ENCODE measurements around the gene RHPN2.
"Not testable (repeated sequence)": the region's sequence is repeated elsewhere in the genome, so short reads cannot be mapped to it uniquely, and the experiment has no call there.

DNA sequence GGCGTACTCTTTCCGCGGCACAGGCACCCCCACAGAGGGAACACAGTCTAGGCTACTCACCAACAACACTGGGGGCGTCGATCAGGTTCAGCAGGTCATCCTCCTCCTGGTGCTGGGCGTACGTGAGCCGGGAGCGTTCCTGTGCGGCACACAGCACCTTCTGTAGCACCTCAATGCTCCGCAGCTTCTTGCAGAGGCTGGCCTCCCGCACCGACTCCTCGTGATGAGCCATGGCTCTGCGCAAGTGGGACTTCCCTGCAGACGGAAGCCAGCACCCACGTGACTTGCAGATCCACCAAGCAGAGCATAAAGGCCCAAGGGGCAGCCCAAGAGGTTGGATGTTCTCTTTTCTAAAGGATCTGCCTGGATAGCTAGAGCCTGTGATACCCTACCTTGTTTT, 68.7 kb downstream of the RHPN2 start:
- TF ChIP-seq, protein P1, sequence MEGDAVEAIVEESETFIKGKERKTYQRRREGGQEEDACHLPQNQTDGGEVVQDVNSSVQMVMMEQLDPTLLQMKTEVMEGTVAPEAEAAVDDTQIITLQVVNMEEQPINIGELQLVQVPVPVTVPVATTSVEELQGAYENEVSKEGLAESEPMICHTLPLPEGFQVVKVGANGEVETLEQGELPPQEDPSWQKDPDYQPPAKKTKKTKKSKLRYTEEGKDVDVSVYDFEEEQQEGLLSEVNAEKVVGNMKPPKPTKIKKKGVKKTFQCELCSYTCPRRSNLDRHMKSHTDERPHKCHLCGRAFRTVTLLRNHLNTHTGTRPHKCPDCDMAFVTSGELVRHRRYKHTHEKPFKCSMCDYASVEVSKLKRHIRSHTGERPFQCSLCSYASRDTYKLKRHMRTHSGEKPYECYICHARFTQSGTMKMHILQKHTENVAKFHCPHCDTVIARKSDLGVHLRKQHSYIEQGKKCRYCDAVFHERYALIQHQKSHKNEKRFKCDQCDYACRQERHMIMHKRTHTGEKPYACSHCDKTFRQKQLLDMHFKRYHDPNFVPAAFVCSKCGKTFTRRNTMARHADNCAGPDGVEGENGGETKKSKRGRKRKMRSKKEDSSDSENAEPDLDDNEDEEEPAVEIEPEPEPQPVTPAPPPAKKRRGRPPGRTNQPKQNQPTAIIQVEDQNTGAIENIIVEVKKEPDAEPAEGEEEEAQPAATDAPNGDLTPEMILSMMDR (IDR thresholded peaks at IDR 0.05): not testable (repeated sequence)
- not testable (repeated sequence) for TF ChIP-seq POLR2A (IDR thresholded peaks at IDR 0.05)

All from Peyer's patch (tissue), 4 donors.